ENCODE measurements around the gene IMPDH1. TPM values are rescaled to one million over a fixed set of nuclear protein-coding genes. Genes with fewer than 3 reads are reported as not detected.

The IMPDH1 gene
- total RNA-seq, 1 experiment from 2014 or later = 114 TPM

- Histone ChIP-seq H3K27ac (ENCODE audit: low read length) (peak overlapping the region; percentile 93), H3K4me3 (ENCODE audit: low read depth in 2 of 2, low read length in 2 of 2) (peak overlapping the region; percentile 70 to 85), H3K27me3 (ENCODE audit: control insufficient read depth, insufficient read depth, low read length) (no peaks in the 10 kb centered on the region), H3K4me1 (ENCODE audit: control insufficient read depth, insufficient read depth, low read length) (peaks cover 53% of the 10 kb centered on the region), H3K36me3 (ENCODE audit: control insufficient read depth, insufficient read depth, low read length) (0 out of 2 replicates have a peak, but pooled peaks cover 7% of the 10 kb centered on the region), H3K9me3 (ENCODE audit: control insufficient read depth, insufficient read depth, low read depth, low read length) (no peaks in the 10 kb centered on the region)
- DNase-seq (ENCODE audit: low read depth, low spot score) = no peak
- ATAC-seq = peak; percentile 66
- BruUV-seq (replicated peaks) = no TSS peak
- CTCF ChIA-PET = interaction anchor here (0.5 to 2.2 kb wide), 4 partner anchors 17 to 53 kb away, joined by 4 to 8 read pairs (median 4); no protein-coding TSS in a partner anchor
- intact Hi-C loops (cut with micrococcal nuclease; ENCODE audit: unreplicated experiment) = no loop called here
- POLR2A ChIA-PET = interaction anchor here (0.7 kb wide), 1 partner anchor 22 kb away, joined by 3 read pairs; no protein-coding TSS in a partner anchor
- TF ChIP-seq SIN3A (IDR thresholded peaks at IDR 0.05; ENCODE audit: borderline replicate concordance, insufficient read depth, low read depth, low read length) = no peak
- TF ChIP-seq TCF7L2 (IDR thresholded peaks at IDR 0.05; ENCODE audit: low read depth, low read length) = peak; percentile 85
- no peak for TF ChIP-seq REST (IDR thresholded peaks at IDR 0.05; ENCODE audit: insufficient read depth in 1 of 2, low read depth in 2 of 2, low read length in 1 of 2)
- TF ChIP-seq POLR2AphosphoS5 (IDR thresholded peaks at IDR 0.05; ENCODE audit: low read depth, low read length) = peak; percentile 18; the same call in 1 of the 2 replicates
- in situ Hi-C loops (cut with HindIII; ENCODE audit: low pct_unique_long_range_greater_than_20kb, low sequenced_read_pairs) = no loop called here
Measured at GRCh38 chr7:128453836-128454804, 44.3 kb upstream of the IMPDH1 start.

- Histone ChIP-seq H3K9me3 (ENCODE audit: control insufficient read depth, insufficient read depth, low read depth, low read length) (no peaks in the 10 kb centered on the region), H3K4me3 (ENCODE audit: low read depth in 2 of 2, low read length in 2 of 2) (no peak overlapping the region), H3K36me3 (ENCODE audit: control insufficient read depth, insufficient read depth, low read length) (0 out of 2 replicates have a peak, but pooled peaks cover 5% of the 10 kb centered on the region), H3K27me3 (ENCODE audit: control insufficient read depth, insufficient read depth, low read length) (no peaks in the 10 kb centered on the region), H3K4me1 (ENCODE audit: control insufficient read depth, insufficient read depth, low read length) (peaks cover 37% of the 10 kb centered on the region), H3K27ac (ENCODE audit: low read length) (peak overlapping the region; percentile 93)
- no TSS peak for BruUV-seq (replicated peaks)
- ChIA-PET CTCF (no interaction called here), POLR2A (interaction anchor here (0.7 kb wide), 1 partner anchor 17 kb away, joined by 3 read pairs; no protein-coding TSS in a partner anchor)
- no peak for ATAC-seq
- DNase-seq (ENCODE audit: low read depth, low spot score) = no peak
- in situ Hi-C loops (cut with HindIII; ENCODE audit: low pct_unique_long_range_greater_than_20kb, low sequenced_read_pairs) = no loop called here
- intact Hi-C loops (cut with micrococcal nuclease; ENCODE audit: unreplicated experiment) = no loop called here
- TF ChIP-seq TCF7L2 (IDR thresholded peaks at IDR 0.05; ENCODE audit: low read depth, low read length) (no peak), REST (IDR thresholded peaks at IDR 0.05; ENCODE audit: insufficient read depth in 1 of 2, low read depth in 2 of 2, low read length in 1 of 2) (no peak), SIN3A (IDR thresholded peaks at IDR 0.05; ENCODE audit: borderline replicate concordance, insufficient read depth, low read depth, low read length) (no peak), POLR2AphosphoS5 (IDR thresholded peaks at IDR 0.05; ENCODE audit: low read depth, low read length) (no peak), CTCF (IDR thresholded peaks at IDR 0.05) (no peak)
Measured at GRCh38 chr7:128452552-128452951, 42.8 kb upstream of the IMPDH1 start.

All from Panc1 (cell line).